ENCODE data around the gene HYAL1. TPM values are rescaled to one million over a fixed set of nuclear protein-coding genes. Genes with fewer than 3 reads are reported as not detected.

The HYAL1 gene
- total RNA-seq, 1 donor from 2014 or later, result 52.2 TPM

DNA sequence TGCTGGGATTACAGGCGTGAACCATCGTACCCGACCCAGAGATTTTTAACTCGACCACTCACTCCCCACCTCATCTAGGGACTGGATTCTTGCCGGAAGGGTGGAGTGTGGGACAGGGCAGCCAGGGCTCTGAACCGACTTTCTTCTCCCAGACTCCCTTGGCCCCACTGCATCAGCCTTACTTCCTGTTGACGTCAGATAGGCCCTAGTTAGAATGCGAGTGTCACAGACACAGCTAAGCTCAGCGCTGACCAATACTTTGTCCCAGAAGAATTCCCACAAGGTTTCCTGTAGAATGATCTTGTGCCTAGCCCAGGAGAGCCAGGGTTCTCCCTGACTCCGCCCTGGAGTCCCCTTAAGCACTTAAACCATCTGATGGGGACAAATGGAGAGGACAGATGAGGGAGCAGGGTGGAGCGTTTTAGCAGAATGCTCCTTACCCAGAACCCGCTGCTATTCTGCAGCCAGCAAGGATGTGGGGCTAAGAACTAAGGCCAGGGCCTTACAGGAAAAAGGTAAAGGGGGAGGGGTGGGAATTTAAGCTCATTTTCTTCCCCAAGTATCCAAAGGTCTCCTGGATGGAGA, 30.5 kb upstream of the HYAL1 start:
- intact Hi-C loops (cut with micrococcal nuclease), result no loop called here
- Histone ChIP-seq H3K4me3 (peak overlapping the region; percentile 97), H3K27ac (replicated peaks) (peak overlapping the region; percentile 95), H3K9me3 (replicated peaks) (no peaks in the 10 kb centered on the region), H3K27me3 (ENCODE audit: low read depth) (no peaks in the 10 kb centered on the region), H3K36me3 (peaks cover 37% of the 10 kb centered on the region), H3K4me1 (peaks cover 86% of the 10 kb centered on the region)
- DNase-seq, result peak; percentile 64
- TF ChIP-seq CTCF (IDR thresholded peaks at IDR 0.05; ENCODE audit: borderline replicate concordance), result no peak

- Histone ChIP-seq H3K27me3 (ENCODE audit: low read depth) (no peaks in the 10 kb centered on the region), H3K27ac (replicated peaks) (no peak overlapping the region), H3K9me3 (replicated peaks) (no peaks in the 10 kb centered on the region), H3K4me3 (no peak overlapping the region), H3K36me3 (peaks cover 41% of the 10 kb centered on the region), H3K4me1 (peaks cover 90% of the 10 kb centered on the region)
- no peak for TF ChIP-seq CTCF (IDR thresholded peaks at IDR 0.05; ENCODE audit: borderline replicate concordance)
- no peak for DNase-seq
- intact Hi-C loops (cut with micrococcal nuclease), result no loop called here
Observed at GRCh38 chr3:50331364-50331907, 28.1 kb upstream of the HYAL1 start.

GRCh38 chr3:50330330-50330729, 27.0 kb upstream of the HYAL1 start:
- peaks cover 83% of the 10 kb centered on the region for H3K4me1 ChIP-seq
- H3K9me3 ChIP-seq (replicated peaks), result no peaks in the 10 kb centered on the region
- peaks cover 52% of the 10 kb centered on the region for H3K36me3 ChIP-seq
- no peak overlapping the region for H3K27ac ChIP-seq (replicated peaks)
- no peak for DNase-seq
- no peaks in the 10 kb centered on the region for H3K27me3 ChIP-seq (ENCODE audit: low read depth)
- intact Hi-C loops (cut with micrococcal nuclease), result no loop called here
- TF ChIP-seq CTCF (IDR thresholded peaks at IDR 0.05; ENCODE audit: borderline replicate concordance), result no peak
- no peak overlapping the region for H3K4me3 ChIP-seq

DNA sequence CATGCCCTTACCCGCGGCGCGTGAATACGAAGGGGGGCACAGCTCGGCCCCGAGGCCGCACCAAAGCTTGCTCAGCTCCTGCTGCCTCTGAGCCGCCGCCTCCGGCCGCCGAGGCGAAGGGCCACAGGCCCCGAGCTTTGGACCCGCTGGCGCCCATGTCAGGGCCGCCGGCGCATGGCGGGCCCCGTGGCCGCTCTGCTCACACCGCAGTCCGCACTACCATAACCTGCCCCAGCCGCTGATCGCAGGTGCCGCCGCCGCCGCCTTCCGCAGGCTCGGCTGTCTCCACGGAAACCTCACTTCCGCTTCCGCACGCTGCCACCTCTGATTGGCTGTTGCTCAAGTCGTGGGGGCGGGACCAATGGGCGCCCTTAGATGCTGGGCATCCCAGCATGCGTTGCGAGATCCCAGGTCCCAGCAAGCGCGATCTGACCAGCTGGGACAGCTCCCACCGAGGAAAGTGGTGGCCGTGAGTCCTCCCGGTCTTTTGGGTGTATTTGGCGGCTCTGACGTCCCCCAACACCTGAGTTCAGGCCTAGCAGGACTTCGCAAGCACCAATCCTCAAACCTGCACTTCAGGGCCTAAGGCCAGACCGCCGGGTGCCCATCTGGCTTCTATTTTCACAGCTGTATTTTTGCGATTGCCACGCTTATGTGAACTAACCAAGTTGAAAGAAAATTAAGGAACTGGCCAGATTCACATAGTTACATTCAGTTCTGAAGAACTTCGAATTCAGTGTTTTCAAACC, 24.7 kb upstream of the HYAL1 start, which contains the start of gene TUSC2:
TUSC2 (minus strand) TSS at position 281 of the 749 bp plus-strand sequence; CDS start at position 157, 124 bp downstream.
- no peaks in the 10 kb centered on the region for H3K27me3 ChIP-seq (ENCODE audit: low read depth)
- intact Hi-C loops (cut with micrococcal nuclease), result no loop called here
- H3K27ac ChIP-seq (replicated peaks), result peak within 1 kb of the TSS; percentile 89
- peaks cover 55% of the 10 kb centered on the region for H3K36me3 ChIP-seq
- DNase-seq, result peak; percentile 97
- no peak for TF ChIP-seq CTCF (IDR thresholded peaks at IDR 0.05; ENCODE audit: borderline replicate concordance)
- peaks cover 83% of the 10 kb centered on the region for H3K4me1 ChIP-seq
- H3K4me3 ChIP-seq, result peak within 1 kb of the TSS; percentile 97
- H3K9me3 ChIP-seq (replicated peaks), result no peaks in the 10 kb centered on the region

DNA sequence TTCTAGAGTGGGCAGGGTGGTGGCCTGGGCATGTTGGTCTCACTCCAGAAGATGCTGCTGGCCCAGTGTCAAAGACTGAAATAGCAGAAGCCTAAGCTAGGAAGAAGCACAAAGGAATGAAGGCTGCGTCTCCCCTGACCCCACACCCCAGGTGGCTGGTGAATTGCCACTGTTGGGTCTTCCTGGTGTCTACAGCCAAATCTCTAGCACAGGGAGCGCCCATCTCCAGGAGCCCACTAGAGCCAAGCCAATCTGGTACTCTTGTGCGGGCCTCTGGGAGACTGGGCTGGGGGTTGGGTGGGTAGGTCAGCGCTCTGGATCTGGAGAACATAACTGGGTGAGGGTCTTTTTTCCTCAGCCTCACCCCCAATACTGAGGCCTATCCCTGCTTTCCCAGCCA, 23.8 kb upstream of the HYAL1 start:
- Histone ChIP-seq H3K4me1 (peaks cover 83% of the 10 kb centered on the region), H3K27me3 (ENCODE audit: low read depth) (no peaks in the 10 kb centered on the region)
- intact Hi-C loops (cut with micrococcal nuclease), result no loop called here

More for the DNA sequence above, 23.8 kb upstream of the HYAL1 start:
- Histone ChIP-seq H3K36me3 (peaks cover 51% of the 10 kb centered on the region), H3K9me3 (replicated peaks) (no peaks in the 10 kb centered on the region), H3K27ac (replicated peaks) (no peak overlapping the region), H3K4me3 (peak overlapping the region; percentile 97)
- TF ChIP-seq CTCF (IDR thresholded peaks at IDR 0.05; ENCODE audit: borderline replicate concordance), result no peak
- no peak for DNase-seq
